Spleen (tissue), 7 donors: ENCODE data around the gene STK38.

ENCODE experiments used
- CTCF ChIP-seq, 11 experiments: fragments of 200-600 bp in 7 of 11; fragments of 450-650 bp in 4 of 11; sonication (generic) in 4 of 11; IDR thresholded peaks in 8 of 11; conservative IDR thresholded peaks in 3 of 11; 1 replicate in 7 of 11; 2 replicates in 4 of 11; pipeline versions ENCODE4 v1.4.0 to v1.8.0; 2016 to 2021; ENCODE audit warnings: antibody characterized with exemption in 11 of 11, inconsistent platforms in 4 of 11, mild to moderate bottlenecking in 1 of 11
- POLR2A ChIP-seq, 3 donors: fragments of 450-650 bp; IDR thresholded peaks; one replicate each; pipeline ENCODE4 v1.5.1; 2017; ENCODE audit warnings: antibody characterized with exemption in 3 of 3, mild to moderate bottlenecking in 1 of 3
- POLR2AphosphoS5 ChIP-seq, 3 donors: sonication (generic); formaldehyde crosslinking; IDR thresholded peaks; one replicate each; pipeline ENCODE4 v1.5.1; 2017; ENCODE audit warnings: antibody characterized with exemption in 3 of 3
- donor health status: DM: no; HTN: no; CAD: no; lungs with moderate emphysema.
- donor health status: DM: no; HTN: no; CAD: no.
- donor health status: DM: no; HTN: no; CAD: no.

GRCh38 chr6:36469148-36469661, 78.1 kb downstream of the STK38 start:
- no peak for TF ChIP-seq CTCF (IDR thresholded peaks at IDR 0.05 in 8 of 11, conservative IDR thresholded peaks at IDR 0.05 in 3 of 11)
- no peak for TF ChIP-seq POLR2AphosphoS5 (IDR thresholded peaks at IDR 0.05)
- no peak for TF ChIP-seq POLR2A (IDR thresholded peaks at IDR 0.05)
